Activated gamma-delta T cell (primary cell): Measurements from ENCODE around the gene VMP1.
"Not testable (repeated sequence)": the region's sequence is repeated elsewhere in the genome, so short reads cannot be mapped to it uniquely, and the experiment has no call there.

Experiments
- DNase-seq: peaks from one replicate; lab custom pipeline; 2025; lab: John Stamatoyannopoulos, UW

VMP1 gene

DNA sequence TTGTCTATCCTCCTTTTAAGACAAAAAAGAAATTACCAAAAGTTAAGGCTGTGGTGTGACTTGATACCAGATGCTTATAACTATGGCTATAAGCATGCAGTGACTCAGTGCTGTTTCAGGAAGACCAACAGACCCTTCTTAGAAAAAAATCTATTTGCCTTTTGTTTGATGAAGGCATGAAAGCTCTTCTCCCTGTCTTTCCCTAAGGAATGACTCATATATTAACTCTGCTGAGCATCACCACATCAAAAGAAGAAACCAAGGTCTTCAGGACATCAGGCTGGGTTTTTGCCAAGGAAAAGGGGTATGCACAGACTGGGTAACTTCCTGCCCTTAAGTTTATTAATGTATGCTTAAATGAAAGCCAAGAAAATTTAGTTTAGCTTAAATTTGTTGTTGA, 47.1 kb downstream of the VMP1 start:
- DNase-seq, result no peak

DNA sequence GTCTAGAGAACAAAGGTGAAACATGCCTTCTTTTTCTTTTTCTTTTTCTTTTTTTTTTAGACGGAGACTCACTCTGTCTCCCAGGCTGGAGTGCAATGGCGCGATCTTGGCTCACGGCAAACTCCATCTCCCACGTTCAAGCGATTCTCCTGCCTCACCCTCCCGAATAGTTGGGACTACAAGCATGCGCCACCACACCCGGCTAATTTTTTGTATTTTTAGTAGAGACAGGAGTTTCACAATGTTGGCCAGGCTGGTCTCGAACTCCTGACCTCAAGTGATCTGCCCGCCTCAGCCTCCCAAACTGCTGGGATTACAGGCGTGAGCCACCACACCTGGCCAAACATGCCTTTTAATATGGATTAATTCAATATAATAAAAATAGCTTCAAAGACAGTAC, 47.6 kb downstream of the VMP1 start:
- DNase-seq, result not testable (repeated sequence)

DNA sequence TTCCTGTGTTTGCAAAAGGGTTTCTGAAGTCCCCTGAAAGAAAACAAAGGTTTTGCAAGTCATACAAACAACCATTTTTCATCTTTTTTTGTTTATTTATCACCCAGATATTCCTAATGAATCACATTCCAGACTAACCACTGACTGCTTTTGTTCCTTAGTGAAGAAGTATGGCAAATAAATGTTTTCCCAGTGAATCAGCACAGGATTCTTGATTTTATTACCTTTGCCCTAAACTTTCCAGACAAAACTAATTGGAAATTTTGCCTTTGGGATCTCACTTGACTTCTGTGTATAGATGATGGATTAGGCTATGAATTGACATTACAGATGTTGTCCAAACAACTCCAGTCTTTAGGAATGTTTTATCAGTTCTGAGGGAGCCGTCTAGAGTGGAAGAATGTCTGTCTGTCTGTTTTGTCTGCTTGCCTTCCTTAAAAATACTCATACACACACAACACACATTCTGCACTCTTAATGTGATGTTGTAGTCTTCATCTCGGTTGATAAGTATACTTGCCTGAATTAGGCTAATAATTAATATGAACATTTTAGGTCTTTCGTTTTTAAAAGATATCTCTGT, 48.9 kb downstream of the VMP1 start:
- DNase-seq, result no peak

DNA sequence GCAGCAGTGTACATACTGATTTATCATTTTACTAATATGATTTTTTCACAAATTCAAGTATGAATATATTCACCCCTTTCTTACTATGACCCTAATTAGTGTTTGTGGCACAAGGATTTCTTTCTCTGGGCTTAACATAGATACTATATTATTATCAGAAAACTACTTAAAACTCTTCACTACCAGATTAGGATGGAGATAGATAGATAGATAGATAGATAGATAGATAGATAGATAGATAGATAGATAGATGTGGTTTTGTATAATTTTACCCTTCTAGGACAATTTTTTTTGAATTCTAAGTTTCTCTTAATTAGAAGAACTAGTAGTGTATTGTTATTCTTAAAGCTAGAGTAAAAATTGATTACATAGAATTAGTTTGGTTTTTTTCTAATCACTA, 49.6 kb downstream of the VMP1 start:
- no peak for DNase-seq

DNA sequence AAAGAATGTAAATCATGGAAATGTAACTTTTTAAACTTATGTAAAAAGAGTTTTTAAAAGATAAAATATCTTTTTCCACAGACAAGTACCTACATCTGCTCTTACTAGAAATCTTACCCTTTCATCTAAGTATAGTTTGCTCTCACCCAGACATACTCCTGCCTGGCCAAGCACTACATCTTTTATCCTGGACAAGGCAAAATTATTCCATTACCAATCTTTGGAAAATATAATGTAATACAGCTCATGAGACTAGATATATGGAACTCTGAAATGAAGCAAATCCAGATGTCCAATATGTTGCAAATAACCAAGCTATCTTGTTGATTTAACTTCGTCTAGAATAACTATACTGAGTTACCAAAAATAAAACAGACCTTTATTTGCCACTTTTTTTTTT, 50.0 kb downstream of the VMP1 start:
- DNase-seq, result no peak

DNA sequence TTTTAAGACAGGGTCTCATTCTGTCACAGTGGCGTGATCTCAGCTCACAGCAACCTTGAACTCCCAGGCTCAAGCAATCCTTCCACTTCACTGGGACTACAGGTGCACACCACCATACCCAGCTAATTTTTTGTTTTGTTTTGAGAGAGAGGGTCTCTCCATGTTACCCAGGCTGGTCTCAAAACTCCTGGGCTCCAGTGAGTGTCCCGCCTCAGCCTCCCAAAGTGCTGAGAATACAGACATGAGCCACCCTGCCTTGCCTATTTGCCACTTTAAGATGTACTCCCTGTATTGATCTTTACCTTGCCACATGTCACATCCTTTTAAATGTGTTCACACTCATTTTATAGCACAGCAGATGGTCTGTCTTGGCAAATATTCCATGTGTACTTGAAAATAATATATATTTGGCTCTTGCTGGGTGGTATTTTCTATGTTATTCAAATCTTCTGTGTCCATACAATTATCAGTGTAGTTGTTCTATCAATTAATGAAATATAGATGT, 50.5 kb downstream of the VMP1 start:
- no peak for DNase-seq

DNA sequence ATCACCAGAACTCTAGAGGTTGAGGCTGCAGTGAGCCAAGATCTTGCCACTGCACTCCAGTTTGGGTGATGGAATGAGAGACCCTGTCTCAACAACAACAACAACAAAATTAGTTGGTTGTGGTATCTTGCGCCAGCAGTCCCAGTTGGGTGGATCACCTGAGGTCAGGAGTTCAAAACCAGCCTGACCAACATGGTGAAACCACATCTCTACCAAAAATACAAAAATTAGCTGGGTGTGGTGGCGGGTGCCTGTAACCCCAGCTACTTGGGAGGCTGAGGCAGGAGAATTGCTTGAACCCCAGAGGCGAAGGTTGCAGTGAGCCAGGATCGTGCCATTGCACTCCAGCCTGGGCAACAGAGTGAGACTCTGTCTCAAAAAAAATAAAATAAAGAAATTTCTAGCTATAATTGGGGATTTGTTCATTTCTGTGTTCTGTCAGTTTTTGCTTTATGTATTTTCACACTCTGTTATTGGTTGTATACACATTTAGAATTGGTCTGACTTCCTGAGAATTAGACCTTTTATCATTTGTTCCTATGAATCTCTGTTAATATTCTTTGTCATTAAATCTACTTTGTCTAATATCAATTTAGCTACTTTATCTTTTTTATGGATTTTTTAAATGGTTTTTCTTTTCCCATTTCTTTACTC, 51.7 kb downstream of the VMP1 start:
- DNase-seq, result not testable (repeated sequence)

DNA sequence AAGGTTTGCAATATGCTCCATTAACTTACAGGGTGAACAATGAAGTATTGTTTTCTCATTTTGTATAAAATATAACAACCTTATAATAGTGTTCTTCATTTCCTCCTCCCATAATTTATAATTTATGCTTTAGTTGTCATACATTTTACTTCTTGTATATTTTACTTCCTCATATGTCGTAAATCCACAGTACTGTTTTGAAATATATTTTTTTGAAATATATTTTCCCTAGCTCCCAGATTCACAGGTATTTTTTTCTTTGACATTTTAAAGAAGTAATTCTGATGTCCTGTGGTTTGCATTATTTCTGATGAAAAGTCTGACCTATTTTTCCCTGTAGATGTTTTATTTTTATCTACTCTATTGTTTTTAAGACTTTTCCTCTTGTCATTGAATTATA, 52.7 kb downstream of the VMP1 start:
- no peak for DNase-seq

DNA sequence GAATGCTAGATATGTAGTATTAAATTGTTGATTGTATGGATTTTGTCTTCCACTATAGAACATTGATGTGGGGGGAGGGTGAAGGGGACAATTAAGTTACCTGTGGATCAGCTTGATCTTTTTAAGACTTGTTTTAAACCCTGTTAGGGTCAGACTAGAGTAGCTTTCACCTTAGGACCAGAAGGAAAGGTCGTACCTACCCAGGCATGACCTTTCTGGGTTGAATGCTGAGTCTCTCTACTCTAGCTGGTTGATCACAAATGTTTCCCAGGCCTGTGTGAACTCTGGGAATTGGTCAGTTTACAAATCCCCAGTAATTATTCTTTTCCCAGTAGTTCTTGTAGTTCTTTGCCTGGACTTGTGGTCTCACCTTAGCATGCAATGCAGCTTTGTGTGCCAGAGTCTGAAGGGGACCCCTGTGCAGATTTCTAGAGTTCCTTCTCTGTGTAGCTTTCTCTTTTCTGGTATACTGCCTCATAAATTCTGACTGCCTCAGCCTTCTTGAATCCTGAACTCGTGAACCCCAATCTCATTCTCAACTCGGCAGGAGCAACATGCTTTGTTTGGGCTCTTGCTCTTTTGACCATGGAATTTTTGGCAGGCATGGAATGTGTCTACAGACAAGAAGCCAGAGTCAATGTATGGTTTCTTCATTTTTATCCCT, 54.1 kb downstream of the VMP1 start:
- no peak for DNase-seq

DNA sequence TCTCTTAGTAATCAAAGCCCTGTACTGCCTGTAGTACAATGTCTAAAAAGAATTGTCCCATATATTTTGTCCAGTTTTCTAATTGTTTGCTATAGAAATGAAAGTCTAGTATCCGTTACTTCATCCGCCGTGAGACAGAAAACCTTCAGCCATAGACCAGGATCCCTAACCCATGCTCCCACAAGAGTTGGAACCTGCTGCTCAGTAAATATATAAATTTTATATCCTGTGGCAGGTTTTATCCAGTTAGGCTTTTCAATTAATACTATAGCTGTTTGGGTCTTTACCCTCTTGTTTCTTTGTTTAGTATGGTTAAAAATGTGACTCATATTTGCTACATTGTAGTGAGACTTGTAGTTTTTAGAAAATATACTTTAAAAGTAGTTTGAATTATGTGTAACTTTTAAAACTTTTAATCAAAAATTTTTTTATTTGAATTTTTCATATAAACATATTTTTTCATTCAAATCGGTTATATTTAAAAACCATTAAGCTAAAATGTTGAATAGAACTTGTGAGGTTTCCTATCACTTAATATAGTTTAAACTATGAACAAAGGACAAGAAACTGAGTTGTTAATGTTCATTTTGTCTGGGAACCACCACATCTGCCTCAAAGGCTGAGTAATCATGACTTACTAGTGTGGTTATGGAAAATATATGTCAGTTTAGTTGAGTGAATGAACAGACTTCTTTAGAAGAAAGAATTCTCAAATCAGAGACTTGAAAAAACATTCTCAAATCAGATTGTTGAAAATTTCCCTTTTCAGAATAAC, 54.8 kb downstream of the VMP1 start:
- no peak for DNase-seq

DNA sequence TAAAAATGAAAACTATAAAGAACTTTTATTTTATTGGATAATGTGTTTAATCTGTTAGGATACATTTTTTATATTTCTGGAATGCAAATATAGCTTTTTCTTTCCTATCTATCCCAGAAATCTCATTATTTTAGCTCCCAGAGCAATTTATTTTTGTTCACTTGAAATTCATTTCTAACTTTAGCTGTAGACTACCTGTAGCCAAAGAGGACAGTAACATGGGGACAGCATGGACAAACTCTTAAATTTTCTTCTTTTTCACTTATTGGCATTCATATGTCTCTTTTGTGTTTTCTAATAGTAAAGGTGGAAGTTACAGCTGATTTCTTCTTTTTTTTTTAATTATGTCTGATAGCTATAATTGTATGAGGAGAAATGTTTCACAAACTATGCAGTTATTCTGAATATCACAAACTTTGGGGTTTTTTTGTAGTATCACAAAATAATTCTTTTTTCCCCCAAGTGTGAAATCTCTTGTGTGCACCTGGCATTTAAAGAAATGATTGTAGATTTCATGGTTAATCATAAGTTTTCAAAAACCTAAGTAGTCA, 55.4 kb downstream of the VMP1 start:
- no peak for DNase-seq

DNA sequence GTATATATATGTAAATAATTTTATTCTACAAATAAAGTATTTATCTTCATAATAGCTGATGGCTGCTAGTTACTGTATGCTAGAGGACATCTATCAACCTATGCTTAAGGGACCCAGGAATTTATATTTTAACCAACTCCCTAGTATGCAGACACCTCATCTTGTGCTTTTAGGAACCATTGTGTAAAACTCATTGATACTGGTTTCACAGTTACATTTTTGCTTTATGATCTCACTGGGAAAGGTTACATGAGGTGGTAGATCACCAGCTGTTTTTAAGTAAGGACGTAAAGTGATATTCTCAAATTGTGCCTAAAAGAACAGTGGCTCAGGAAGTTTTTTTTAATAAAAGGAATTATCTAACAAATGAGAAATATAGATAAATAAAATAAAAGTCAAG, 56.4 kb downstream of the VMP1 start:
- DNase-seq, result no peak

DNA sequence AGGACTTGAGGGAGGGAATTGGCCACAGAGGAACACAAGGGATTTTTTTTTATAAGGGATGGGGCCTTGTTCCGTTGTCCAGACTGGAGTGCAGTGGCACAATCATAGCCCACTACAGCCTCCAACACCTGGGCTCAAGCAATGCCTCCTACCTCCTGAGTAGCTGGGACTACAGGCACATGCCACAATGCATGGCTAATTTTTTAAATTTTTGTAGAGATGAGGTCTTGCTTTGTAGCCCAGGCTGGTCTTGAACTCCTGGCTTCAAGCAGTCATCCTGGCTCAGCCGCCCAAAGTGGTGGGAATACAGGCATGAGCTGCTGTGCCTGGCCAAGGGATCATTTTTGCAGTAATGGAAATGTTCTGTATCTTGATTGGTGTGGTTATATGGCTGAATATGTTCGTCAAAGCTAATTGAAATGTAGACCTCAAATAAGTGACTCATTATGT, 56.9 kb downstream of the VMP1 start:
- DNase-seq, result no peak

DNA sequence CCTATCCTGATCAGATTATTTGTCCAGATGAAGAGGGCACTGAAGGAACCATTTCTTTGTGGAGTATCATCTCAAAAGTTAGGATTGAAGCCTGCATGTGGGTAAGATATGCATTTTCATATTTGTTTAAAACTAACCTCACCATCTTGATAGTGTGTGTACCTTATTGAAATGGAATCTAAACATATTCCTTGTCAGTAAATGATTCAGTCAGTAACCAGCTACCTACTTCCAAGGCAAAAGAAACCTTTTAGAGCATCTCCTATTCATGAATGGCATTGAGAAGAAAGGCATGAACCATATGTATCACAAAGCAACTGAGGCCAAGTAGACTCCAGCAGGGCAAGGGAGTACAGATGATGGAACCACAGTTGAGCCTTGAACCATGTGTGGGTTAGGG, 57.6 kb downstream of the VMP1 start:
- no peak for DNase-seq

DNA sequence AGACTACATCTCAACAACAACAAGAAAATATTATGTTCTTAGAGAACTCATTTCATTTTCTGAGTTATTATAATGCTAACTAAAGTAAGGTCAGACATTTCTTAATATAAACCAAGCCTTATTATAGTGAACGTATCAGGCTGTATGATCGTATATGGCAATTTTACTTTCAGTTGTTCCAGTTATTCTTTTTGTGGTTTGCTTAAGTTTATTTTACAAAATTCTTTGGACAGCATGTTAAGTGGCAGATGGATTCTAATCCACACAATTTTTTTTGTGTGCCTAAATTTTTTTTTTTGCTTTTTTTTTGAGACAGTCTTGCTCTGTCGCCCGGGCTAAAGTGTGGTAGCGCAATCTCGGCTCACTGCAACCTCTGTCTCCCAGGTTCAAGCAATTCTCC, 59.0 kb downstream of the VMP1 start:
- no peak for DNase-seq

DNA sequence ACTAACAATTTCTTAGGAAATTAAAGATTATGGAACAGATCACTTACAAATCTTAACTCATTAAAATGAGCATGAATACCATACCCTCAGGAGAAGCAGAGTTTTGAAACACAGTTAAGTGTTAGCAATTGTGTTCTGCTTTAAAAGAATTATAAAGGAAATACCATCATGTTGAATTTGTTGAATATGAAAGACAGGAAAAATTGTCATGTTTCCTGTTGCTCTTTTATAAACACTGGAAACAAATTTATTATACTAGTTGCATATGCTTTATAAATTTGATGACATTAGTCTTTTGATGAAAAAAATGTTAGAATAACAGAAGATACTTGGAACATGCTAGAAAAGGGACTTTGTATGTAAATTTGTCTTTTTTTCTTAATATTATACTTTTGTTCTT, 59.7 kb downstream of the VMP1 start:
- DNase-seq, result no peak

DNA sequence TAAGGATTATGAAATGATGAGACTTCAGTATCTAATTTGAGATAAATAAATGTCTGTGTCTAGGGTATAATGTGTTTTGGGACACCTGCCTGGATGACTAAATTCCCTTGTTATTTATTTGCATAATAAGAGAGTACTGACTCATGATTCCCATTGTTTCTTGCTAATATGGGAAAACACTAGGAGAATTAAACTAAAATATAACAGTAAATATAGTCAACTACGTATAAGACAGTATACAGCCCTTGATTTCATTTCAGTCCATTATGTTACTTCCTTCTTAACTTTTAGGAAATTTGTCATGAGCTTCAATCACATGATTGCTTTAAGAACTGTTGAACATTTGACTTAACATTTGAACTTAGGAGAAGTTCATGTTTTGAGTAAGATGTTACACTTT, 62.4 kb downstream of the VMP1 start:
- DNase-seq, result no peak

DNA sequence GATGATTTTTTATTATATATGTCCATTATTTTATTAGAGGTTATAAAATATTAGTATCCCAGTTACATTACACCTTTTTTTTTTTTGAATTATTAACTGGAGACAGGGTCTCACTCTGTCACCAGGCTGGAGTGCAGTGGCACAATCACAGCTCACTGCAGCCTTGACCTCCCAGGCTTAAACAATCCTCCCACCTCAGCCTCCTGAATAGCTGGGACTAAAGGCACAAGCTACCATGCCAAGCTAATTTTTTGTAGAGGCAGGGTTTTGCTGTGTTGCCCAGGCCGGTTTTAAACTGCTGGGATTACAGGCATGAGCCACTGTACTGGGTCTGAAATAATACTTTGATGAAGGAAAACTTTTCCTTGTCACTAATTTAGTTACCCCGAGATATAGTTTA, 63.6 kb downstream of the VMP1 start:
- no peak for DNase-seq

DNA sequence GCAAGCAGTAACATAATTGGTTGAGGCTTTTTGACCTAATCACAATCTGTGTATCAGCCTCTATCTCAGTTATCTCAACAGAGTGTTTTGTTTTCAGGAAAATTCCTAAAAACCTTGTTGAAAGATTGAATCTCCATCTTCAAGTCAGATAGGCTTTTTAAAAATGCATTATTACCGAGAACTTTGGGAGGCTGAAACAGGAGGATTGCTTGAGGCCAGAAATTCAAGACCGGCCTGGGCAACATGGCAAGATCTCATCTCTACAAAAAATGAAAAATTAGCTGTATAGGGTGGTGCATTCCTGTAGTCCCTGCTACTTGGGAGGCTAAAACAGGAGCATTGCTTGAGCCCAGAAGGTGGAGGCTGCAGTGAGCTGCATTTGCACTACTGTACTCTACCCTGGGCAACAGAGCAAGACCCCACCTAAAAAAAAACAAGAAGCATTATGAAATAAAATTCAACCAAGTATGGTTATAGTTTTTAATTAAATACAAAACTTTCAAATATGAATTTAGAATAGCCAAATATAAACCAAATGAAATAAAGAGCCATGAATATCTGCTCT, 68.4 kb downstream of the VMP1 start:
- no peak for DNase-seq

DNA sequence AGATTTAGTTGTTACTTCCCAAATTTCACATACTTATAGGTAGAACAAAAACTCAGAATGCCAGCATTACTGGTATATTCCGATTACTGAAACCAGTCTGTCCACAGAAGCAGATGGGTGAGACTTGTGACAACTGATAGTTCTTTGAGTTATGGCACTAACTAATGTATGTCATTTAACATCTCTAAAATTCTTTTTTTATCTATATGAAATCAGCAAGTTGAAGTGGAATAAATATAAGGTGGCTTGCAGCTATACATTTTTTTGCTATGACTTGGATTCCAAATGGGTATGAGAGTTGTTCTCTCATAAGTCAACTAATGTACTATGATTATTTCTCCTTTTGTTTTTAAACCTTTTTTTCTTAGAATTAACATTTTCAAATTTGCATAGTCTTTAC, 69.1 kb downstream of the VMP1 start:
- DNase-seq, result no peak

DNA sequence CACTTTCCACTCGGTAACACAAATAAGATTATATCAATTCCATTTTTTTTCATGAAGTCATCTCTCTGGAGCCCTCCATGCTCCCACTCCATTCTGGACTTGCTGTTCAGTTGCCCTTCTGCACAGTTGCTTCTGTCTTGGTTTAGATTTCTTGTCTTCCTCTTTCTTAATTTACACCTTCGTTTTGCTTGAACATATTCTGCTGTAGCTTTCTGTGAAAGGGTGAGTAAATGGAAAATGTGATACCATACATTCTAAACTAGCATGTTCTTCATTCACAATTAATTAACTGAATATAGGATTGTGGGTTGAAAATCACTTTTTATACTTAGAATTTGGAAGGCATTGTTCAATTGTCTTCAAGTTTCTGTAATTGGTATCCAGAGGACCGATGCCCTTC, 69.6 kb downstream of the VMP1 start:
- no peak for DNase-seq

DNA sequence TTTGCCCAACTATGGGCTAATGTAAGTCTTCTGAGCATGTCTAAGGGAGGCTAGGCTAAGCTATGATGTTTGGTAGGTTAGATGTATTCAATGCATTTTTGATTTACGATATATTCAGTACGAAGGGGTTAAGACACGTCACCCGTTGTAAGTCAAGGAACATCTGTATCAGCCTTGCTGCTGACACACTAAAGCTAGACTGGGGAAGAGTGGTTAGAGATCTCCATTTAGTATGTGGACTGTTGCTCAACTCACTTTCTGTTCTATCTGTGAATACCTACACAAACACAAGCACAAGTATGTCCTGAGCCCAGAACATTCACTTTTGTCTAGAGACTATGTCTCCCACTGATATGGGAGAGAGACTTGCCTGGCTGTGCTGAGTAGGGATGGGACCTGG, 71.5 kb downstream of the VMP1 start:
- no peak for DNase-seq
